Measurements from ENCODE around the gene FHOD3. TPM values are rescaled to one million over a fixed set of nuclear protein-coding genes. Genes with fewer than 3 reads are reported as not detected.

FHOD3 gene
- total and polyA plus RNA-seq, 2 of the 13 experiments (the other 11 are each of a cell fraction or from before 2014, with no cell fraction given), result 0.07 TPM; not detected in 1

DNA sequence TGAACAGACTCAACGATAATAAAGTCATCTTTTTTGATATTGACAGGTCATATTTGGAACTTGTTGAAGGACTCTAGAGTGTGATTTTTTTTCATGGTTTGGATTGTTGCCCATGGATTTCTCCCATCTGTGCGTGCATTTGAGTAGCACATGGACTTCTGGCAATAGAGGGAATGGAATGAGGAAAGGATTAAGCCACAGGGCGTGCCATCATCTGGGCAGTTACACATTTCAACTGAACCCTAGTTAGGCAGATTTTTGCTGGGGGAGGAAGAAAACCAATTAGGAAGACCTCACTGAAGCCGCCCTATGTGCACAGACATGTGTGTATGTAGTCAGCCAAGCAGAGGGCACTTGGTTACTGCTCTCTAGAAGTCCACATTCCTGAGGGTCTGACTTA, 458.7 kb downstream of the FHOD3 start:
- CTCF ChIA-PET (ENCODE audit: low intra/inter-chr PET ratio, low total read pairs), result interaction anchor here (1.2 to 2.1 kb wide), 2 partner anchors 68 to 459 kb away, joined by 3 to 35 read pairs; partner anchors contain the start of gene FHOD3

GRCh38 chr18:36757081-36757480, 459.6 kb downstream of the FHOD3 start:
- intact Hi-C loops (cut with micrococcal nuclease; ENCODE audit: unreplicated experiment), result loop anchor here (1.0 to 5.0 kb wide), 3 partner anchors 69 to 740 kb away; no protein-coding TSS in a partner anchor
- no TSS peak for BruUV-seq (replicated peaks)
- Histone ChIP-seq H3K9me3 (ENCODE audit: low read length) (no peaks in the 10 kb centered on the region), H3K27ac (ENCODE audit: extremely low read length, insufficient read depth, low read length) (no peak overlapping the region), H3K4me1 (ENCODE audit: insufficient read depth, low read length) (0 out of 2 replicates have a peak, but pooled peaks cover 6% of the 10 kb centered on the region), H4K20me1 (ENCODE audit: insufficient read depth, low read length) (0 out of 2 replicates have a peak, but pooled peaks cover 2% of the 10 kb centered on the region), H3K27me3 (ENCODE audit: control insufficient read depth in 1 of 2, insufficient read depth in 2 of 2, low read length in 2 of 2) (no peaks in the 10 kb centered on the region), H3K9ac (ENCODE audit: insufficient read depth, low read depth, low read length) (no peak overlapping the region), H3K79me2 (ENCODE audit: insufficient read depth, low read length) (no peaks in the 10 kb centered on the region), H3K4me3 (replicated peaks in 1 of 3; ENCODE audit: insufficient read depth in 1 of 3, low read depth in 2 of 3, low read length in 3 of 3) (no peak overlapping the region), H2AFZ (ENCODE audit: low read length) (no peak overlapping the region), H3K36me3 (replicated peaks in 1 of 2; ENCODE audit: control insufficient read depth in 1 of 2, insufficient read depth in 2 of 2, low read length in 2 of 2) (no peaks in the 10 kb centered on the region), H3K4me2 (ENCODE audit: low read depth, low read length) (no peak overlapping the region)
- in situ Hi-C loops (cut with HindIII; ENCODE audit: extremely low pct_ligation_motif_present, low pct_unique_long_range_greater_than_20kb), result loop anchor here (5.0 kb wide), 1 partner anchor 70 kb away; no protein-coding TSS in a partner anchor
- peak; percentile 70 for FAIRE-seq
- ATAC-seq, result peak; percentile 71
- ChIA-PET CTCF (ENCODE audit: low intra/inter-chr PET ratio, low total read pairs) (interaction anchor here (1.2 to 2.1 kb wide), 2 partner anchors 69 to 460 kb away, joined by 3 to 35 read pairs; partner anchors contain the start of gene FHOD3), POLR2A (no interaction called here)
- DNase-seq (ENCODE audit: low spot score), result peak; percentile 48
- WGBS (ENCODE audit: low lambda C conversion rate), result 3% methylated on average over 1 of the region's 1 CpG
- TF ChIP-seq SETDB1 (CRISPR knock-in tag; IDR thresholded peaks at IDR 0.05; ENCODE audit: borderline replicate concordance) (no peak), MZF1 (CRISPR knock-in tag; IDR thresholded peaks at IDR 0.05; ENCODE audit: borderline replicate concordance) (no peak), NR1H2 (CRISPR knock-in tag; IDR thresholded peaks at IDR 0.05; ENCODE audit: borderline replicate concordance, low read depth) (no peak), HCFC1 (IDR thresholded peaks at IDR 0.05; ENCODE audit: low read depth, low read length) (no peak), STAG1 (CRISPR knock-in tag; IDR thresholded peaks at IDR 0.05) (peak; percentile 78), ZNF652 (CRISPR knock-in tag; IDR thresholded peaks at IDR 0.05; ENCODE audit: borderline replicate concordance, low read depth) (peak; percentile 73; the same call in 1 of the 2 replicates)
- TF ChIP-seq, protein P1, sequence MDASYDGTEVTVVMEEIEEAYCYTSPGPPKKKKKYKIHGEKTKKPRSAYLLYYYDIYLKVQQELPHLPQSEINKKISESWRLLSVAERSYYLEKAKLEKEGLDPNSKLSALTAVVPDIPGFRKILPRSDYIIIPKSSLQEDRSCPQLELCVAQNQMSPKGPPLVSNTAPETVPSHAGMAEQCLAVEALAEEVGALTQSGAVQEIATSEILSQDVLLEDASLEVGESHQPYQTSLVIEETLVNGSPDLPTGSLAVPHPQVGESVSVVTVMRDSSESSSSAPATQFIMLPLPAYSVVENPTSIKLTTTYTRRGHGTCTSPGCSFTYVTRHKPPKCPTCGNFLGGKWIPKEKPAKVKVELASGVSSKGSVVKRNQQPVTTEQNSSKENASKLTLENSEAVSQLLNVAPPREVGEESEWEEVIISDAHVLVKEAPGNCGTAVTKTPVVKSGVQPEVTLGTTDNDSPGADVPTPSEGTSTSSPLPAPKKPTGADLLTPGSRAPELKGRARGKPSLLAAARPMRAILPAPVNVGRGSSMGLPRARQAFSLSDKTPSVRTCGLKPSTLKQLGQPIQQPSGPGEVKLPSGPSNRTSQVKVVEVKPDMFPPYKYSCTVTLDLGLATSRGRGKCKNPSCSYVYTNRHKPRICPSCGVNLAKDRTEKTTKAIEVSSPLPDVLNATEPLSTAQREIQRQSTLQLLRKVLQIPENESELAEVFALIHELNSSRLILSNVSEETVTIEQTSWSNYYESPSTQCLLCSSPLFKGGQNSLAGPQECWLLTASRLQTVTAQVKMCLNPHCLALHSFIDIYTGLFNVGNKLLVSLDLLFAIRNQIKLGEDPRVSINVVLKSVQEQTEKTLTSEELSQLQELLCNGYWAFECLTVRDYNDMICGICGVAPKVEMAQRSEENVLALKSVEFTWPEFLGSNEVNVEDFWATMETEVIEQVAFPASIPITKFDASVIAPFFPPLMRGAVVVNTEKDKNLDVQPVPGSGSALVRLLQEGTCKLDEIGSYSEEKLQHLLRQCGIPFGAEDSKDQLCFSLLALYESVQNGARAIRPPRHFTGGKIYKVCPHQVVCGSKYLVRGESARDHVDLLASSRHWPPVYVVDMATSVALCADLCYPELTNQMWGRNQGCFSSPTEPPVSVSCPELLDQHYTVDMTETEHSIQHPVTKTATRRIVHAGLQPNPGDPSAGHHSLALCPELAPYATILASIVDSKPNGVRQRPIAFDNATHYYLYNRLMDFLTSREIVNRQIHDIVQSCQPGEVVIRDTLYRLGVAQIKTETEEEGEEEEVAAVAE (CRISPR knock-in tag; IDR thresholded peaks at IDR 0.05; ENCODE audit: borderline replicate concordance), result no peak

More for the DNA sequence above, 458.7 kb downstream of the FHOD3 start:
- H3K9ac ChIP-seq (ENCODE audit: insufficient read depth, low read depth, low read length), result no peak overlapping the region
- FAIRE-seq (no peak), DNase-seq (ENCODE audit: low spot score) (no peak), ATAC-seq (no peak)
- POLR2A ChIA-PET, result no interaction called here
- H3K79me2 ChIP-seq (ENCODE audit: insufficient read depth, low read length), result no peaks in the 10 kb centered on the region
- no peak overlapping the region for H3K27ac ChIP-seq (ENCODE audit: extremely low read length, insufficient read depth, low read length)
- intact Hi-C loops (cut with micrococcal nuclease; ENCODE audit: unreplicated experiment), result loop anchor here (2.0 to 5.0 kb wide), 2 partner anchors 659 to 739 kb away; no protein-coding TSS in a partner anchor
- no peaks in the 10 kb centered on the region for H3K36me3 ChIP-seq (replicated peaks in 1 of 2; ENCODE audit: control insufficient read depth in 1 of 2, insufficient read depth in 2 of 2, low read length in 2 of 2)
- 5% methylated on average over 4 of the region's 4 CpGs for WGBS (ENCODE audit: low lambda C conversion rate)
- H3K4me2 ChIP-seq (ENCODE audit: low read depth, low read length), result no peak overlapping the region
- H3K9me3 ChIP-seq (ENCODE audit: low read length), result no peaks in the 10 kb centered on the region
- BruUV-seq (replicated peaks), result no TSS peak
- no peak overlapping the region for H2AFZ ChIP-seq (ENCODE audit: low read length)
- 0 out of 2 replicates have a peak, but pooled peaks cover 2% of the 10 kb centered on the region for H4K20me1 ChIP-seq (ENCODE audit: insufficient read depth, low read length)
- in situ Hi-C loops (cut with HindIII; ENCODE audit: extremely low pct_ligation_motif_present, low pct_unique_long_range_greater_than_20kb), result loop anchor here (5.0 kb wide), 1 partner anchor 69 kb away; no protein-coding TSS in a partner anchor
- 0 out of 2 replicates have a peak, but pooled peaks cover 6% of the 10 kb centered on the region for H3K4me1 ChIP-seq (ENCODE audit: insufficient read depth, low read length)
- TF ChIP-seq MTF1 (CRISPR knock-in tag; IDR thresholded peaks at IDR 0.05) (no peak), ZNF276 (CRISPR knock-in tag; IDR thresholded peaks at IDR 0.05; ENCODE audit: low read depth) (no peak), ATAD3A (CRISPR knock-in tag; IDR thresholded peaks at IDR 0.05) (no peak), RORA (CRISPR knock-in tag; IDR thresholded peaks at IDR 0.05) (no peak)
- H3K27me3 ChIP-seq (ENCODE audit: control insufficient read depth in 1 of 2, insufficient read depth in 2 of 2, low read length in 2 of 2), result no peaks in the 10 kb centered on the region; a peak in 1 of 5 replicates
- no peak overlapping the region for H3K4me3 ChIP-seq (replicated peaks in 1 of 3; ENCODE audit: insufficient read depth in 1 of 3, low read depth in 2 of 3, low read length in 3 of 3)

Measured in HepG2 (cell line).